Muscle of leg (tissue), 11 donors: ENCODE measurements around the gene NUP155. TPM values are rescaled to one million over a fixed set of nuclear protein-coding genes. Genes with fewer than 3 reads are reported as not detected.

Experiments used
- DNase-seq: peaks from one replicate; pipeline ENCODE4 v3.0.0; 2013
- H3K27ac ChIP-seq: one replicate; pipeline ENCODE4 v1.5.1; 2013; ENCODE audit warnings: mild to moderate bottlenecking, low read length, control low read depth
- H3K27me3 ChIP-seq: one replicate; pipeline ENCODE4 v1.6.1; 2013; ENCODE audit warnings: low read length; ENCODE audit not compliant: control insufficient read depth, insufficient read depth
- H3K36me3 ChIP-seq: one replicate; pipeline ENCODE4 v1.6.1; 2013; ENCODE audit warnings: low read length; ENCODE audit not compliant: control insufficient read depth, insufficient read depth
- H3K4me1 ChIP-seq: one replicate; pipeline ENCODE4 v1.6.1; 2013; ENCODE audit warnings: low read length; ENCODE audit not compliant: control insufficient read depth, insufficient read depth
- H3K4me3 ChIP-seq: one replicate; pipeline ENCODE4 v1.5.1; 2013; ENCODE audit warnings: low read length, control low read depth
- H3K9me3 ChIP-seq: replicated peaks from 2 replicates; pipeline ENCODE4 v1.6.1; 2013; ENCODE audit warnings: low read depth, low read length; ENCODE audit not compliant: control insufficient read depth
- WGBS: methylation state at CpG from one replicate; pipeline ENCODE4 v1.1.5; 2013; ENCODE audit warnings: missing lambda C conversion rate; ENCODE audit not compliant: insufficient coverage; 5-methylcytosine and 5-hydroxymethylcytosine counted together
- polyA plus RNA-seq, 8 donors: library from polyadenylated mRNA; unstranded; fragments of 120-200 nt; gene quantifications; one replicate each; pipeline versions ENCODE4 v1.2.1 to v1.2.3, GENCODE V29; 2013; ENCODE audit warnings: inconsistent platforms in 1 of 8, low replicate concordance in 1 of 8; ENCODE audit not compliant: insufficient read length in 8 of 8, insufficient read depth in 1 of 8
- total RNA-seq: library from RNA; stranded (reverse); fragments of 120-200 nt; gene quantifications from one replicate; pipeline ENCODE4 v1.2.4, GENCODE V29; 2013

NUP155 gene
- total and polyA plus RNA-seq, 9 donors = 12.4 to 24.4 (median 16.5) TPM

DNA sequence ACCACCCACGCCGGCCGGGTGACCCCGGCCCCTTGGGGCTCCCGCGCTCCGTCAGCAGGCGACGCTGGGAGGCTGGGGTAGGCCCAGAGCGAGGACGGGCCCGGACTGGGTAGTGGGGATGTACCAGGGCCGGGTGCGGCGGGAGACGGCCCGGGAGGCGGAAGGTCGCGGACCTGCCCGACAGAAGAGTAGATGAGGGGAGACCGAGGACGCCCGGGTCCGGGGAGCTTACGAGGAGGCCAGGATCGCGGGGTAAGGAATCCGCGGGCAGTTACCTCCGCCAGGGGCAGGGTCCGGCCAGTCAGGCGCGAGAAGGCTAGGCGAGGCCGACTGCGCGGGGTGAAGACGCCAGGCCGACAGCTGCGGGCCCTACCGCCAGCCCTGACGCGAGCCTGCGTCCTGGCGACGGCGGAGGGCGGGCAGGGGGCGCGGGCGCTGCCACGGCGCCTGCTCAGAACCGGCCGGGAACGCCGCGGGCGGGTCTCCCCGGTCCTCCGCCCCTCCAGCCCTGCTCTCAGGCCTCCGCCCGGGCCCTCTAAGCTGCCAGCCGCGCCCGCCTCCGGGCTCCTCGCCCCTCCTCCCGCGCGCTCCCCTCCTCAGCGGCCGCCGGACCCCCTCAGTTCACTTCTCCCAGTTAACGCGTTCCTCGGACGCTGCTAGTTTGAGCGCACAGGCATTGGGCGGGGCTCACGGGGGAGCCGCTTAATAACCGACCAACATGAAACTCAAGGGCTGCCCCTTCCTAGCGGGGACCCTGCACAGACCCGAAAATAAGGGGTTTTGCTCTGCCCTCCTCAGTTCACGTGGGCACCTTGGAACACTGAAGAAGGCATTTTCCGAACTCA is 121.7 kb downstream of the NUP155 start, which contains the start of gene CPLANE1:
TSS of gene CPLANE1 (minus strand) at position 407 of the 845 bp plus-strand sequence. CDS start 1,678 bp downstream, outside the sequence.
- Histone ChIP-seq H3K27ac (peak within 1 kb of the TSS; percentile 99), H3K9me3 (peaks cover 3% of the 10 kb centered on the region), H3K4me3 (peak within 1 kb of the TSS; percentile 94), H3K4me1 (peaks cover 7% of the 10 kb centered on the region), H3K27me3 (no peaks in the 10 kb centered on the region), H3K36me3 (no peaks in the 10 kb centered on the region)
- WGBS = under 1% methylated on average over 88 of the region's 88 CpGs
- DNase-seq = peak; percentile 94

DNA sequence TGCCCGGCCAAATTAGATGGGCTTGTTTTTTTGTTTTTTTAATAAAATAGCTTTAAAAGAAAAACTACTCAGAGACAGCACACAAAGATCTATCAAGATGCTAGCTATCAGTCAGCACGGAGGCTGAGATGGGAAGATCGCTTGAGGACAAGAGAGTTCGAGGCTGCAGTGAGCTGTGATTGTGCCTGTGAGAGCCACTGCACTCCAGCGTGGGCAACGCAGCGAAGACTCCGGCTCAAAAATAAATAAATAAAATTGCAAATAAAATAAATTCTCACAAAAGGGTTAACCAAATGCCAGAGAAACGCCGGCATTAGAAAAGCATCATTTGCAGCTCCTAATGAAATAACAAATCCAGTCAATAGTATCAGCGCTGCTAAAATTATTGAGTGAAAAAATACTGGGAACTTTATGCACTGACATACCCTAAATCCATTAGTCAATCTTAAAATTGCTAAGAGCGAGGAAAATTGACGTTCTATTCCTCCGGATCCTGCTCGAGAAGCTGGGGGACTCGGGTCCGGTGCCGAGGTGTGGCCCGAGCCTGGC is 122.4 kb downstream of the NUP155 start:
- 2% methylated on average over 9 of the region's 19 CpGs for WGBS

DNA sequence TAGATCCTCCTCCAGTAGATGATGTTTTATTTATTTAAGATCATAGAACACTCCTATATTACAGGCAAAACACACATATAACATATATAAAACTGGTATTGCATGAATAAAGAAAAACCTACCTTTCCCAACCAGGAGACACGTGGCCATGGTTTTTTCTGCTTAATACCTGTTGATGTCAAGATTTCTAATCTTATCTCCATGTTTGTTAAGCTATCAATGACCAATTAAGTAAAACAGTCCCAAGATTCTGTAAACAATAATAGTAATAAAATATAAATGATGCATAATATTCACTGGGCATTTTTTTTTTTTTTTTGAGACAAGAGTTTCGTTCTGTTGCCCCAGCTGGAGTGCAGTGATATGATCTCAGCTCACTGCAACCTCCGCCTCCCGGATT is 123.4 kb downstream of the NUP155 start:
- Histone ChIP-seq H3K27ac (no peak overlapping the region), H3K4me1 (peaks cover 7% of the 10 kb centered on the region), H3K4me3 (no peak overlapping the region), H3K27me3 (no peaks in the 10 kb centered on the region), H3K36me3 (peaks cover 4% of the 10 kb centered on the region), H3K9me3 (no peaks in the 10 kb centered on the region)
- no peak for DNase-seq
- 93% methylated on average over 2 of the region's 4 CpGs for WGBS

More for the DNA sequence above, 122.4 kb downstream of the NUP155 start:
- no peak for DNase-seq
- peaks cover 7% of the 10 kb centered on the region for H3K4me1 ChIP-seq
- no peaks in the 10 kb centered on the region for H3K9me3 ChIP-seq
- peak overlapping the region; percentile 99 for H3K27ac ChIP-seq
- H3K4me3 ChIP-seq = peak overlapping the region; percentile 94
- no peaks in the 10 kb centered on the region for H3K27me3 ChIP-seq
- H3K36me3 ChIP-seq = no peaks in the 10 kb centered on the region

DNA sequence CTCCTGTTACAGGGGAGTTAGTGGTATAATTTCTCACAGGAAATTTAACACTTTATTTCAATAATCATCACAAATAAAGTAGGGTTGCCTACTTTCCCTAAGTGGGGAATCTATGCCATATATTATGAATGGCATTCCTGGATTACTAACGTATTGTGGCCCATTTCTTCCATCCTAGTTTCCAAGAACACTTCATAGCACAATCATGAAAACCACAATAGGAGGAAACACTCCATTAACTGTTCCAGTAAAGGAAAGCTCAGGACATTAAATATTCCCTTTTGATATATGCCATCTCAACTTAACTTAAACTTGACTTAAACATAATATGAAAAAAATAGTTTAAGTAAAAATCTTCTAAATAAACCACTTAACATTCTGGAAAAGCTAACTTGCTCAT is 123.9 kb downstream of the NUP155 start:
- DNase-seq = no peak
- peaks cover 4% of the 10 kb centered on the region for H3K36me3 ChIP-seq
- H3K9me3 ChIP-seq = no peaks in the 10 kb centered on the region
- WGBS = no CpG with 5 or more reads among the region's 1 CpG
- peaks cover 7% of the 10 kb centered on the region for H3K4me1 ChIP-seq
- no peaks in the 10 kb centered on the region for H3K27me3 ChIP-seq
- H3K4me3 ChIP-seq = no peak overlapping the region
- no peak overlapping the region for H3K27ac ChIP-seq

Other genes starting within 250 kb of the NUP155 start
- 23.8 TPM for gene CPLANE1, start 121.7 kb downstream of the NUP155 start, total RNA-seq
- 10 to 100 TPM; 10.7 to 22.3 (median 16.5) TPM for gene CPLANE1, start 121.7 kb downstream of the NUP155 start, polyA plus RNA-seq
- 44.2 TPM for gene WDR70, start 8.2 kb upstream of the NUP155 start, total RNA-seq
- 10 to 100 TPM; 24.3 to 34.0 (median 27.3) TPM for gene WDR70, start 8.2 kb upstream of the NUP155 start, polyA plus RNA-seq